Activated naive CD8-positive, alpha-beta T cell treated with anti-CD3 and anti-CD28 coated beads, Interleukin-2, amount 10 ng/mL, durations not matched to agents 7 days and 5 days (primary cell): ENCODE data around the gene SLC16A6. TPM values are rescaled to one million over a fixed set of nuclear protein-coding genes. Genes with fewer than 3 reads are reported as not detected.
"Not testable (repeated sequence)": the region's sequence is repeated elsewhere in the genome, so short reads cannot be mapped to it uniquely, and the experiment has no call there.

Source experiments
- ATAC-seq: fragments of 150-1000 bp; cut with Tn5 transposase; one replicate; pipeline ENCODE4 v1.10.0; 2021; ENCODE audit warnings: low read depth, moderate library complexity
- POLR2A ChIA-PET: fragments of 350-600 bp; sonication (Branson Sonifier 250); formaldehyde crosslinking; loops from one replicate; lab custom pipeline; 2021; ENCODE audit warnings: antibody characterized with exemption; lab: Charles Lee
- DNase-seq: peaks from one replicate; pipeline ENCODE4 v3.0.0; 2021
- H3K27ac Mint-ChIP-seq: one replicate; pipeline ENCODE4 v1.8.0; 2022; ENCODE audit warnings: mild to moderate bottlenecking, mixed read lengths
- H3K27me3 Mint-ChIP-seq: one replicate; pipeline ENCODE4 v1.8.0; 2022; ENCODE audit warnings: mild to moderate bottlenecking, moderate library complexity, mixed read lengths
- H3K36me3 Mint-ChIP-seq: one replicate; pipeline ENCODE4 v1.8.0; 2021; ENCODE audit warnings: mild to moderate bottlenecking, mixed read lengths
- H3K4me1 Mint-ChIP-seq: one replicate; pipeline ENCODE4 v1.8.0; 2021; ENCODE audit warnings: mixed read lengths
- H3K4me3 Mint-ChIP-seq: one replicate; pipeline ENCODE4 v1.8.0; 2022; ENCODE audit warnings: mild to moderate bottlenecking, moderate library complexity, mixed read lengths
- H3K9me3 Mint-ChIP-seq: one replicate; pipeline ENCODE4 v1.8.0; 2021; ENCODE audit warnings: mixed read lengths
- total RNA-seq, 2 experiments: library from RNA; stranded (reverse); gene quantifications; one replicate each; pipeline ENCODE4 v1.2.3, GENCODE V29; 2021

SLC16A6 gene, protein sequence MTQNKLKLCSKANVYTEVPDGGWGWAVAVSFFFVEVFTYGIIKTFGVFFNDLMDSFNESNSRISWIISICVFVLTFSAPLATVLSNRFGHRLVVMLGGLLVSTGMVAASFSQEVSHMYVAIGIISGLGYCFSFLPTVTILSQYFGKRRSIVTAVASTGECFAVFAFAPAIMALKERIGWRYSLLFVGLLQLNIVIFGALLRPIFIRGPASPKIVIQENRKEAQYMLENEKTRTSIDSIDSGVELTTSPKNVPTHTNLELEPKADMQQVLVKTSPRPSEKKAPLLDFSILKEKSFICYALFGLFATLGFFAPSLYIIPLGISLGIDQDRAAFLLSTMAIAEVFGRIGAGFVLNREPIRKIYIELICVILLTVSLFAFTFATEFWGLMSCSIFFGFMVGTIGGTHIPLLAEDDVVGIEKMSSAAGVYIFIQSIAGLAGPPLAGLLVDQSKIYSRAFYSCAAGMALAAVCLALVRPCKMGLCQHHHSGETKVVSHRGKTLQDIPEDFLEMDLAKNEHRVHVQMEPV
- 1 to 10 TPM; 5.8 to 6.5 TPM for total RNA-seq

DNA sequence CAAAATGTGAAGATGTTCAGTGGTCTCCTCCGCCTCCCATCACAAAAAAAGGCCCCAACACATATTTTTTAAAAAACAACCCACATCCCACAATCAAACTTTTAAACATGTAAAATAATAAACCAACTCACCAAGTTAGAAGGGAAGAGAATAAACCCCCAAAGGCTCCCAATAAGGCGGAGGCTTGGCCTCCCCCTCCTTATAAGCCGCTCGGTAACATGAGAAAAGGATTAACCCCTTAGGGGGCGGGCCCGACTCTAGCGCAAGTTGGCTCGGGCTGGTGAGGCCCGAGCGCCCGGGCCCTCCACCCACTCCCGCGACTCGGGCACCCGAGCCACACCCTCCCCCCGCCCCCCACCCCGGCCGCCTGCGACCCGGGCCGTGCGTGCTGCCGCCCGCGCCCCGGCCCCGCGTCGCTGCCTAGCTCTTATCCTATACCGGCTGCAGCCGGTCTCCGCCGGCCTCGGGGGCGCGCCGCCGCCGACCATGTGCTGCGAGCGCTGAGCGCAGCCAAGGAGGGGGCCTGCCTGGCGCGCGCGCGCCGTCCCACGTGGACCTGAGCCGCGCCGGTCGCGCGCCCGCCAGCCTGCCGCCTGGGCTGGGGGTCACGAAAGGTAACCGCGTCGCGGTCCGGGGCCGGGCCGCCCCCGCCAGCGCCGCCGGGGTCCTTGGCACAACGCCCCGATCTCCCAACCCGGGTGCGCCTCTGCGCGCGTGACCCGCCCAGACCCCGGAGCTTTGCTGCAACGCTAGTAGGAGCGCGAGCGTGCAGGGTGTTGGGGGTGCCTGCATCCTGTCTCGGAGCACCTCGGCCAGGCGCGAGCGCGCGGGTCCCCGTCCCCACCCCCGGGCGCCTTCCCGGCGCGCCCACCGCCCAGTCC is at the start of gene SLC16A6, which contains the start of gene ARSG:
SLC16A6 (minus strand) TSS at position 173 of the 881 bp plus-strand sequence. CDS start 12,807 bp downstream, outside the sequence.
ARSG (plus strand) TSS at position 541 of the 881 bp plus-strand sequence. CDS start 15,999 bp downstream, outside the sequence.
- ATAC-seq: peak; percentile 58
- Mint-ChIP-seq H3K9me3 (no peaks in the 10 kb centered on the region), H3K27ac (peak within 1 kb of the TSS; percentile 90), H3K27me3 (no peaks in the 10 kb centered on the region), H3K4me1 (peaks cover 36% of the 10 kb centered on the region), H3K36me3 (peaks cover 4% of the 10 kb centered on the region), H3K4me3 (peak within 1 kb of the TSS; percentile 94)
- POLR2A ChIA-PET: interaction anchor here (0.5 to 4.8 kb wide), 32 partner anchors 9 to 221 kb away, joined by 3 to 63 read pairs (median 6); partner anchors contain the start of genes AMZ2, PRKAR1A and WIPI1
- DNase-seq: peak; percentile 92

DNA sequence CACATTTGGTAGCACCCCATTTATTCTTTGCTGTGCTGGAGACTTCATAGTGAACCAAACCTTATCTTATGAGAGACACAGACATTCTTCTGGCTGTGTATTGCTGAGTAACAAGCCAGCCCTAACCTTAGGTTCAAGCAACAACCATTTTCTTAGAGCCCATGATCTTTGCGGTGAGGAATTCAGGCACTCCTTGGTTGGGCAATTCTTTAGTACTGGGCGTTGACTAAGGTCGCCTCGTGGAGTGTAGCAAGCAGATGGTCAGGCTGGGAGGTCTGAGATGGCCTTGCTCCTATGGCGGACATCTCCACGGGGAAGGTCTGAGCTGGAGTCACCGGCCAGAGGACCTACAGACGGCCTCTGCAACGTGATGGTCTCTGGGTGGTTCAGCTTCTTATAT is 43.5 kb upstream of the SLC16A6 start:
- peaks cover 2% of the 10 kb centered on the region for H3K27me3 Mint-ChIP-seq
- POLR2A ChIA-PET: interaction anchor here (1.2 kb wide), 1 partner anchor 43 kb away, joined by 9 read pairs; the partner anchor contains the start of genes ARSG and SLC16A6

DNA sequence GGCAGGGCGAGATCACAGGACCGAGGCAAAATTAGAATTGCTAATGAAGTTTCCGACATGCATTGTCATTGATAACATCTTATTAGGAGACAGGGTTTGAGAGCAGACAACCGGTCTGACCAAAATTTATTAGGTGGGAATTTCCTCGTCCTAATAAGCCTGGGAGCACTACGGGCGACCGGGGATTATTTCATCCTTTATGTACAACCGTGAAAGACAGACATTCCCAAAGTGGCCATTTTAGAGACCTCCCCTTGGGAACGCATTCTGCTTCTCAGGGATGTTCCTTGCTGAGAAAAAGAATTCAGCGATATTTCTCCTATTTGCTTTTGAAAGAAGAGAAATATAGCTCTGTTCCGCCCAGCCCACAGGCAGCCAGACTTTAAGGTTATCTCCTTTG is 41.0 kb upstream of the SLC16A6 start:
- POLR2A ChIA-PET, ATAC-seq, DNase-seq, H3K4me3 Mint-ChIP-seq, H3K27ac Mint-ChIP-seq, H3K27me3 Mint-ChIP-seq: not testable (repeated sequence)
- peaks cover 11% of the 10 kb centered on the region for H3K4me1 Mint-ChIP-seq
- H3K36me3 Mint-ChIP-seq: peaks cover 20% of the 10 kb centered on the region
- peaks cover 18% of the 10 kb centered on the region for H3K9me3 Mint-ChIP-seq

More for the DNA sequence above, 43.5 kb upstream of the SLC16A6 start:
- no peak overlapping the region for H3K27ac Mint-ChIP-seq
- DNase-seq (no peak), ATAC-seq (no peak)
- peaks cover 18% of the 10 kb centered on the region for H3K9me3 Mint-ChIP-seq
- peaks cover 5% of the 10 kb centered on the region for H3K4me1 Mint-ChIP-seq
- no peak overlapping the region for H3K4me3 Mint-ChIP-seq
- peaks cover 22% of the 10 kb centered on the region for H3K36me3 Mint-ChIP-seq

DNA sequence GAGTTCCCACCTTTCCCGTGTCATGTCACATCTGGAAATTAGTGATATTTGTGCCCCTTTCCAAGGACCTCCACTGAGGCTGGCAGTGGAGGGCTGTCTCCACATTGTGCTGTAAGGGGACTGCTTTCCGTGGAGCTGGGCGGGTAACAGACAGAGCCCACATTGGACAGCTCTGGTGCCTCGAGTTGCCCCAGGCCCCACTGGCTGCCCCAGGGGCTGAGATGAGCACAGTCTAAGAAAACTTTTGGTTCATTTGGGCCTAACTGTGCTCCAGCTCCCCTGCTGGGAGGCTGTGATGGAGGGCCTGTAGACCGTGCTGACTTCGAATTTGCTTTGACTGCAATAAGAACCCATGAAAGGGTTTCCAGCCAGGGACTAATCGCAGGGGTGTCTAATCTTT is 38.4 kb upstream of the SLC16A6 start:
- H3K4me3 Mint-ChIP-seq: no peak overlapping the region
- peaks cover 20% of the 10 kb centered on the region for H3K36me3 Mint-ChIP-seq
- POLR2A ChIA-PET: interaction anchor here (1.0 to 1.3 kb wide), 3 partner anchors 10 to 102 kb away, joined by 3 to 4 read pairs (median 3); partner anchors contain the start of genes ARSG and SLC16A6
- DNase-seq: no peak
- no peak for ATAC-seq
- peaks cover 2% of the 10 kb centered on the region for H3K27me3 Mint-ChIP-seq
- H3K27ac Mint-ChIP-seq: no peak overlapping the region
- H3K9me3 Mint-ChIP-seq: peaks cover 16% of the 10 kb centered on the region
- H3K4me1 Mint-ChIP-seq: peaks cover 17% of the 10 kb centered on the region

DNA sequence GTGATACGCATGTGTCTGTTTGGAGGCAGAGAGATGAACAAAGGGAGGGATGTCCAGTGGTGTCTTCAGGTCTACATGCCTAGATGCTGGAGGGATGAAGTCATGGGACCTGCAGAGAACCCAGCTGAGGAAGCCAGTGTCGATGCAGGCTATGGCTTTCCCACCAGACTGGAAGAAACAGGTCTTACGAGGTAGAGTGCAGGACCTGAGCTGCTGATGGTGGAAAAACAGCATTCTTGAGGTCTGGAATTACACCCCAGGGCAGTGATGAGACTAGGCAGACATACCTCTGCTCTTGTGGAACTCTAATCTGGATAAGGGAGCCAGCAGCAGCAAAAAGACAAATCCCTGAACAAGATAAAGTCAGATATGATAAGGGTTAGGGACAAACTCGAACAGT is 37.7 kb upstream of the SLC16A6 start:
- no peak overlapping the region for H3K4me3 Mint-ChIP-seq
- no peak for DNase-seq
- H3K27me3 Mint-ChIP-seq: peaks cover 2% of the 10 kb centered on the region
- H3K27ac Mint-ChIP-seq: no peak overlapping the region
- POLR2A ChIA-PET: interaction anchor here (1.0 to 1.3 kb wide), 2 partner anchors 10 to 102 kb away, joined by 3 to 4 read pairs; no protein-coding TSS in a partner anchor
- peaks cover 19% of the 10 kb centered on the region for H3K4me1 Mint-ChIP-seq
- no peak for ATAC-seq
- H3K9me3 Mint-ChIP-seq: peaks cover 16% of the 10 kb centered on the region
- peaks cover 20% of the 10 kb centered on the region for H3K36me3 Mint-ChIP-seq

DNA sequence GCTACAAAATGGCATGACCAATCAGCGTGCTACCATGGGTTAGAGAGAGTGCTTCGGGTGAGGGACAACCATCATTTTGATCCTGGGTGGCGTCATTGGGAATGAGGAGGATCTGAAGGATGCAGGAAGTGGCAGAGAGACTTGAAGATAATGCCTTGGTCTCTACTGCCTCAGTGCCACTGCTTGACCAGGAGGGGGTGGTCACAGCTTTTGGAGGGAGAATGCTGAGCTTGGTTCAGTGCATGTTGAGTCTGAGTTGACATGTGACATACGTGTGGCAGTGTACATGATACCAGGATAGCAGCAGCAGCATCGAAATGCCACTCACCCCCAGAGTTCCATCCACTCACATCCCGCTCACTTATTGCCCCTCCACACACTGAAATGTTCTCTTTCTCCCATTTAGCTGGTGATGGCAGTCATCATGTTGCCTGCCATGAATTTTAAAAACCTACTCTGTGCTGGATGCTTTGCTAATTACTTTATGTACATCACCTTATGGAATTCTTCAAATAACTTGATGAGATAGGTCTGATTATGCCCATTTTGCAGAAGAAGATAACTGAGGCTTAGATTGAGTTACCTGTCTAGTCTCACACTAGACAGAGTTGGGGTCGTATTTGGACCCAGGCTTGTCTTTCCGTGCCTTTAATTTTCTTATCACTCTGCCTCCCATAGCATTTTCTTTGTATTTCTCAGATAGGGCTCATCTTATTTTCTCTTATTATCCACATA is 37.1 kb upstream of the SLC16A6 start:
- Mint-ChIP-seq H3K4me1 (peaks cover 16% of the 10 kb centered on the region), H3K36me3 (peaks cover 19% of the 10 kb centered on the region), H3K27me3 (peaks cover 2% of the 10 kb centered on the region), H3K4me3 (no peak overlapping the region), H3K9me3 (peaks cover 14% of the 10 kb centered on the region), H3K27ac (no peak overlapping the region)
- ATAC-seq (no peak), DNase-seq (no peak)
- POLR2A ChIA-PET: no interaction called here

DNA sequence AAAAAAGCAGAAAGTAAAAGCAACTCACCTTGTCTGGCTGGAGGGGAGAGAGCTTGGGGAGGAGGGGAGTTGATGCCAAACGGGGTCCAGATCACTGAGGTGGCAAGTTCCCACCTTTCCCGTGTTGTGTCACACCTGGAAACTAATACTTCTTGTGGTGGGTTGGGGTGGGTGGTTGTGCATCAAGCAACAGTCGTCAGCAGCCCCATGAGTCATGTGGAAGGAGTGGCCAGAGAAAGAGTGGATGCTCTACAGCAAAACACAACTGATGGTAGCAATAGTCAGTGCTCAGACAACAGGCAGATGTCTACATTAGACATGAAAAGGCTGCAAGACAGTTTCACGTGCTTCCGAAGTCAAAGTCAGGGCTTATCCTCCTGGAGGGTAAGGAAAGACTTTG is 35.8 kb upstream of the SLC16A6 start:
- H3K9me3 Mint-ChIP-seq: peaks cover 6% of the 10 kb centered on the region
- ATAC-seq (no peak), DNase-seq (no peak)
- H3K4me3 Mint-ChIP-seq: no peak overlapping the region
- H3K27ac Mint-ChIP-seq: peak overlapping the region; percentile 25
- H3K4me1 Mint-ChIP-seq: peaks cover 14% of the 10 kb centered on the region
- peaks cover 11% of the 10 kb centered on the region for H3K36me3 Mint-ChIP-seq
- POLR2A ChIA-PET: interaction anchor here (1.1 kb wide), 1 partner anchor 34 kb away, joined by 3 read pairs; no protein-coding TSS in a partner anchor
- H3K27me3 Mint-ChIP-seq: peaks cover 2% of the 10 kb centered on the region

DNA sequence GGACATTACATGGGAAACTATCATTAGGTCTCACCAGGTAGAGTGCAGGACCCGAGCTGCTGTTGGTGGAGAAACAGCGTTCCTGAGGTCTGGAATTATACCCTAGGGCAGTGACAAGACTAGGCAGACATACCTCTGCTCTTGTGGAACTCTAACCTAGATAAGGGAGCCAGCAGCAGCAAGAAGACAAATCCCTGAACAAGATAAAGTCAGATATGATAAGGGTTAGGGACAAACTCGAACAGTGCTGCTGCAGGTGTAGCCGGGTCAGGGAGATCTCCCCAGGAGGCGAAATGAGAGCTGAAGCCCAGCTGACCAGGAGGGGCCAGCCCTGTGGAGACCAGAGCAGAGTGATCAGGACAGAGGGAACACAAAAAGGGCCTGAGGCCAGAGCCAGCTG is 35.0 kb upstream of the SLC16A6 start:
- ATAC-seq (no peak), DNase-seq (no peak)
- POLR2A ChIA-PET: no interaction called here
- Mint-ChIP-seq H3K36me3 (peaks cover 9% of the 10 kb centered on the region), H3K27ac (no peak overlapping the region), H3K4me1 (peaks cover 14% of the 10 kb centered on the region), H3K9me3 (peaks cover 4% of the 10 kb centered on the region), H3K27me3 (peaks cover 2% of the 10 kb centered on the region), H3K4me3 (no peak overlapping the region)

DNA sequence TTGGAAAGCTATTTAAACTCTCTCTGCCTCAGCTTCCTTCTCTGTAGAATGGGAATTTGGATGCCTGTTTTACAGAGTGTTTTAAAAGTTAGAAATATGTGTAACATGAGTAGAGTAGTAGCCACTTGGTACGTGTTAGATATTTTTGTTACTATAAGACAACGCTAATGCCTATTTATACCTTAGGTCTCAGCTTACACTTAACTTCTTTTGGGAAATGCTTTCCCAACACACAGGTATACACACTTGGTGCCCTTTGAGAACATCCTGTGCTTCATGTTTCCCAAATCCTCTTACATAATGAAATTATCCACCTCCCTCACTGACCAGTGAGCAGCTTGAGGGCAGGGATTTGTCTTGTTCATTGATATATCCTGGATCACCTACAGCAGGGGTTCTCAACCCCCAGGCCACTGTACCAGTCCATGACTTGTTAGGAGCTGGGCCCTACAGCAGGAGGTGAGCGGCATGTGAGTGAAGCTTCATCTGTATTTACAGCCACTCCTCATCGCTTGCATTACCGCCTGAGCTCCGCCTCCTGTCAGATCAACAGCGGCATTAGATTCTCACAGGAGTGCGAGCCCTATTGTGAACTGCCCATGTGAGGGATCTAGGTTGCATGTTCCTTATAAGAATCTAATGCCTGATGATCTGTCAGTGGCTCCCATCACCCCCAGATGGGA is 33.9 kb upstream of the SLC16A6 start:
- Mint-ChIP-seq H3K27ac (no peak overlapping the region), H3K4me1 (peaks cover 14% of the 10 kb centered on the region), H3K9me3 (no peaks in the 10 kb centered on the region), H3K36me3 (peaks cover 2% of the 10 kb centered on the region), H3K27me3 (peaks cover 2% of the 10 kb centered on the region), H3K4me3 (no peak overlapping the region)
- POLR2A ChIA-PET: interaction anchor here (1.3 to 1.5 kb wide), 2 partner anchors 28 to 33 kb away, joined by 3 to 9 read pairs; partner anchors contain the start of gene ARSG
- no peak for ATAC-seq
- DNase-seq: no peak

DNA sequence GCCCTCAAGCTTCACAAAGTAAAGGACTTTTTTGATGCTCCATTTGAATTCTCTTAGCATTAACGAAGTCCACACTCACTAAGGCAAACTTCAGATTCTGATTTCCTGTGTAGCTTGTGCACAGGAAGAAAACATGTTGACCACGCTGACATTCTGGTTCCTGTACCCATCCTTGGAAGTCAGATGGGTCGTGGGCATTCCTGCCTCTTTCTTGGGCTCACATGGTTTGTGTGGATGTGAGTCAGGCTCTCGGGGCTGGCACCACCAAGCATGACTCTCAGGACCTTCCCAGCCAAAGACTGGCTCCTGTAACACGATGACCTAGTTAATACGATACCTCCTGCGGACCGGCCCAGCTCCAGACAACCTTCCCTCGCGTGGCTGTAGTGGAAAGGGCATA is 33.2 kb upstream of the SLC16A6 start:
- Mint-ChIP-seq H3K4me3 (no peak overlapping the region), H3K4me1 (peaks cover 14% of the 10 kb centered on the region), H3K36me3 (peaks cover 2% of the 10 kb centered on the region), H3K9me3 (no peaks in the 10 kb centered on the region), H3K27me3 (peaks cover 2% of the 10 kb centered on the region), H3K27ac (peak overlapping the region; percentile 40)
- DNase-seq (no peak), ATAC-seq (no peak)
- POLR2A ChIA-PET: interaction anchor here (0.6 to 1.5 kb wide), 4 partner anchors 27 to 136 kb away, joined by 3 to 9 read pairs (median 4); partner anchors contain the start of gene ARSG

DNA sequence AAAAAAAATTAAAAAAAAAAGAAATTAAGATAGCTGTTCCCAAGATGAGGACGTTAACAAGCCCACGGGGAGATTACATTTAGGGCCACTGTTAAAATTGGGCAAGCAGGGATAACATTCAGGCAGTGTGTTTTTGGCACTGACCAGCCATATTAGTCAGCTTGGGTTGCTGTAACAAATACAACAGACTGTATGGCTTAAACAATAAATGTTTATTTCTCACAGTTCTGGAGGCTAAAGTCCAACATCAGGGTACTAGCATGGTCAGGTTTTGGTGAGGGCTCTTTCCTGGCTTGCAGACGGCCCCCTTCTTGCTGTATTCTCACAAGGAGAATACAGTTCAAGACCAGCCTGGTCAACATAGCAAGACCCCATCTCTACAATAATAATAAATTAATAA is 31.7 kb upstream of the SLC16A6 start:
- POLR2A ChIA-PET: no interaction called here
- no peak for DNase-seq
- Mint-ChIP-seq H3K27ac (no peak overlapping the region), H3K27me3 (peaks cover 2% of the 10 kb centered on the region), H3K36me3 (peaks cover 2% of the 10 kb centered on the region), H3K9me3 (no peaks in the 10 kb centered on the region), H3K4me3 (no peak overlapping the region), H3K4me1 (peaks cover 16% of the 10 kb centered on the region)
- ATAC-seq: no peak

DNA sequence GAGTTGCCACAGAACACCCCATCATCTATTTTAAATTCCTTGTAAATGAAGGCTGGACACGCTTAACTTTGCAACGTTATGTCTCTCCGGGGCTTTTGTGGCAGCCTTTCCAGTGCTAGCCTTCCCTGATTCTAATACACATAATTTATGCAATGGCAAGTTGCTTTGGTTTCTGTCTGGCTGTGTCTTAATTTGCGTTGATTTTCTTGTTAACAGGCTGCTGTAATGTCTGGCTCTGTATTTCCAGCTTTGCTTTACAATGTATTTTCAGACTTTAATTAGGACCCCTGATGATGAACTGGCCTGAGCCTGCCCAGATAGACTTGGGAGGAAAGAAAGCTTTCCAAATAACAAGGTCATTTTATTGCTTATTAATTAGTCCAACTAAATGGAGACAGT is 30.6 kb upstream of the SLC16A6 start:
- ATAC-seq (no peak), DNase-seq (no peak)
- Mint-ChIP-seq H3K27me3 (peaks cover 2% of the 10 kb centered on the region), H3K4me3 (no peak overlapping the region), H3K4me1 (peaks cover 12% of the 10 kb centered on the region), H3K27ac (no peak overlapping the region), H3K36me3 (peaks cover 2% of the 10 kb centered on the region), H3K9me3 (no peaks in the 10 kb centered on the region)
- POLR2A ChIA-PET: no interaction called here
